MCF 10A (cell line): ENCODE results near the gene SETBP1. TPM values are rescaled to one million over a fixed set of nuclear protein-coding genes. Genes with fewer than 3 reads are reported as not detected.

Experiments used
- BruUV-seq: library from RNA; stranded (reverse); fragments of 400-500 nt; replicated peaks from 2 replicates; lab custom pipeline; 2021; lab: Mats Ljungman, UMichigan
- CTCF ChIA-PET: fragments of 300-600 bp; sonication (Branson Sonifier 250); formaldehyde crosslinking; extraction: SDS; loops from one replicate; lab custom pipeline; 2021; ENCODE audit warnings: antibody characterized with exemption, inconsistent platforms; lab: Yijun Ruan, JAX
- POLR2A ChIA-PET: fragments of 300-600, 350-650 bp; sonication (Branson Sonifier 250); formaldehyde crosslinking; extraction: SDS; loops from one replicate; lab custom pipeline; 2020; ENCODE audit warnings: antibody characterized with exemption, inconsistent platforms; lab: Yijun Ruan, JAX
- DNase-seq: peaks from one replicate; pipeline ENCODE4 v3.0.0-alpha.2; 2018; ENCODE audit not compliant: unreplicated experiment
- H3K27ac Mint-ChIP-seq: one replicate; pipeline ENCODE4 v1.8.0; 2022; ENCODE audit warnings: mild to moderate bottlenecking, low read depth, mixed read lengths; ENCODE audit not compliant: unreplicated experiment
- H3K27me3 Mint-ChIP-seq: one replicate; pipeline ENCODE4 v1.8.0; 2022; ENCODE audit warnings: mixed read lengths; ENCODE audit not compliant: insufficient read depth, unreplicated experiment
- H3K36me3 Mint-ChIP-seq: one replicate; pipeline ENCODE4 v1.8.0; 2022; ENCODE audit warnings: mild to moderate bottlenecking, moderate library complexity, mixed read lengths; ENCODE audit not compliant: insufficient read depth, unreplicated experiment
- H3K4me1 Mint-ChIP-seq: one replicate; pipeline ENCODE4 v1.8.0; 2022; ENCODE audit warnings: mixed read lengths; ENCODE audit not compliant: insufficient read depth, unreplicated experiment
- H3K4me3 Mint-ChIP-seq: one replicate; pipeline ENCODE4 v1.8.0; 2022; ENCODE audit warnings: mild to moderate bottlenecking, moderate library complexity, mixed read lengths; ENCODE audit not compliant: unreplicated experiment
- H3K9me3 Mint-ChIP-seq: one replicate; pipeline ENCODE4 v1.8.0; 2022; ENCODE audit warnings: mixed read lengths; ENCODE audit not compliant: unreplicated experiment
- CTCF ChIP-seq: fragments of 200-600 bp; IDR thresholded peaks from one replicate; pipeline ENCODE4 v1.8.0; 2022; ENCODE audit warnings: antibody characterized with exemption, mild to moderate bottlenecking; ENCODE audit not compliant: unreplicated experiment
- intact Hi-C: fragments of 100-400 bp; cut with micrococcal nuclease; formaldehyde crosslinking; loops from 2 replicates; pipeline ENCODE4 v1.14.1; 2022
- total RNA-seq: library from RNA; stranded (reverse); gene quantifications from 2 replicates; pipeline ENCODE4 v1.2.3, GENCODE V29; 2022

The SETBP1 gene
- total RNA-seq, 1 experiment from 2014 or later: 4.8 TPM

GRCh38 chr18:44852818-44853217, 172.1 kb downstream of the SETBP1 start:
- TF ChIP-seq CTCF: no peak
- ChIA-PET POLR2A (interaction anchor here (0.5 kb wide), 1 partner anchor 121 kb away, joined by 3 read pairs; no protein-coding TSS in a partner anchor), CTCF (no interaction called here)
- Mint-ChIP-seq H3K4me1 (peaks cover 4% of the 10 kb centered on the region), H3K27ac (no peak overlapping the region), H3K36me3 (no peaks in the 10 kb centered on the region), H3K4me3 (no peak overlapping the region), H3K9me3 (peaks cover 8% of the 10 kb centered on the region), H3K27me3 (no peaks in the 10 kb centered on the region)
- no TSS peak for BruUV-seq
- intact Hi-C loops: no loop called here
- DNase-seq: no peak

- Mint-ChIP-seq H3K27ac (no peak overlapping the region), H3K27me3 (no peaks in the 10 kb centered on the region), H3K36me3 (no peaks in the 10 kb centered on the region), H3K4me1 (peaks cover 4% of the 10 kb centered on the region), H3K9me3 (peaks cover 8% of the 10 kb centered on the region), H3K4me3 (no peak overlapping the region)
- no TSS peak for BruUV-seq
- no peak for DNase-seq
- intact Hi-C loops: no loop called here
- TF ChIP-seq CTCF: no peak
- POLR2A ChIA-PET: no interaction called here
- CTCF ChIA-PET: interaction anchor here (0.6 kb wide), 1 partner anchor 58 kb away, joined by 3 read pairs; no protein-coding TSS in a partner anchor
Observed at GRCh38 chr18:44853430-44853829, 172.7 kb downstream of the SETBP1 start.

- intact Hi-C loops: no loop called here
- no peak overlapping the region for H3K27ac Mint-ChIP-seq
- POLR2A ChIA-PET: no interaction called here
- CTCF ChIA-PET: interaction anchor here (0.6 to 1.1 kb wide), 2 partner anchors 357 to 1389 kb away, joined by 3 read pairs; no protein-coding TSS in a partner anchor
- no peak overlapping the region for H3K4me3 Mint-ChIP-seq
- BruUV-seq: no TSS peak
- TF ChIP-seq CTCF: no peak
- H3K9me3 Mint-ChIP-seq: peaks cover 8% of the 10 kb centered on the region
- no peak for DNase-seq
- H3K27me3 Mint-ChIP-seq: no peaks in the 10 kb centered on the region
- H3K4me1 Mint-ChIP-seq: peaks cover 4% of the 10 kb centered on the region
- H3K36me3 Mint-ChIP-seq: no peaks in the 10 kb centered on the region
Observed at GRCh38 chr18:44855681-44856080, 175.0 kb downstream of the SETBP1 start.

GRCh38 chr18:44856157-44856556, 175.5 kb downstream of the SETBP1 start:
- Mint-ChIP-seq H3K36me3 (no peaks in the 10 kb centered on the region), H3K4me3 (no peak overlapping the region), H3K9me3 (peaks cover 8% of the 10 kb centered on the region), H3K4me1 (peaks cover 4% of the 10 kb centered on the region), H3K27me3 (no peaks in the 10 kb centered on the region), H3K27ac (no peak overlapping the region)
- POLR2A ChIA-PET: interaction anchor here (0.6 to 0.9 kb wide), 3 partner anchors 12 to 363 kb away, joined by 3 read pairs; no protein-coding TSS in a partner anchor
- intact Hi-C loops: no loop called here
- CTCF ChIA-PET: interaction anchor here (1.1 kb wide), 1 partner anchor 357 kb away, joined by 3 read pairs; no protein-coding TSS in a partner anchor
- BruUV-seq: no TSS peak
- TF ChIP-seq CTCF: no peak
- no peak for DNase-seq
